K562 (cell line): ENCODE measurements around the gene ZNF891. TPM values are rescaled to one million over a fixed set of nuclear protein-coding genes. Genes with fewer than 3 reads are reported as not detected.

Source experiments
- ETV6 ChIP-seq, 3 experiments: fragments of 150-350 bp in 1 of 3; sonication (generic) in 1 of 3; formaldehyde crosslinking in 1 of 3; IDR thresholded peaks; 2 replicates each; pipeline versions ENCODE4 v1.6.1 to v1.8.0; 2014 to 2022; ENCODE audit warnings: borderline replicate concordance in 2 of 3, low read depth in 2 of 3, antibody characterized with exemption in 1 of 3, low read length in 1 of 3, mild to moderate bottlenecking in 1 of 3, missing genetic modification reagents in 1 of 3
- KLF16 ChIP-seq: IDR thresholded peaks from 2 replicates; pipeline ENCODE4 v1.6.1; 2016; ENCODE audit warnings: antibody characterized with exemption
- NR4A1 ChIP-seq, 2 experiments: fragments of 250-450 bp in 1 of 2; fragments of 450-650 bp in 1 of 2; sonication (Bioruptor Pico) in 1 of 2; IDR thresholded peaks; 2 replicates each; pipeline versions ENCODE4 v1.4.0 to v1.6.1; 2016 to 2020; ENCODE audit warnings: mild to moderate bottlenecking in 2 of 2, missing compliant biosample characterization in 1 of 2, missing genetic modification characterization in 1 of 2, moderate library complexity in 1 of 2
- SUPT5H ChIP-seq: fragments of 450-650 bp; IDR thresholded peaks from 2 replicates; pipeline ENCODE4 v1.6.1; 2016
- polyA plus RNA-seq, 8 experiments: library from polyadenylated mRNA; depleted of rRNA in 4 of 8; stranded (reverse) in 5 of 8; unstranded in 3 of 8; fragments of >200 nt; fragmentation: Nextera tagmentation in 2 of 8; fragmentation: Illumina TruSeq in 1 of 8; extraction: Ambion mirVana in 2 of 8; extraction: Trizol in 1 of 8; gene quantifications; 2 replicates each; pipeline versions ENCODE4 v1.2.1 to v1.2.3, GENCODE V29; 2011 to 2014; ENCODE audit warnings: inconsistent platforms in 1 of 8, missing spikeins in 1 of 8
- total RNA-seq, 7 experiments: library from RNA; depleted of rRNA in 6 of 7; stranded (reverse); fragments of >200 nt in 6 of 7; fragmentation: Illumina TruSeq in 2 of 7; extraction: Trizol in 2 of 7; gene quantifications; 2 replicates each; pipeline versions ENCODE4 v1.2.1 to v1.2.3, GENCODE V29; 2011 to 2021; ENCODE audit warnings: low replicate concordance in 1 of 7
- TF ChIP-seq, protein P1 (sequence below), 2 experiments: fragments of 450-650 bp; IDR thresholded peaks; 2 replicates each; pipeline ENCODE4 v1.6.1; 2018; ENCODE audit warnings: mild to moderate bottlenecking in 2 of 2, low read depth in 1 of 2; ENCODE audit not compliant: partially characterized antibody in 2 of 2
- TF ChIP-seq, protein P2 (sequence below): fragments of 450-650 bp; IDR thresholded peaks from 2 replicates; pipeline ENCODE4 v1.6.1; 2014; ENCODE audit warnings: low read depth, mild to moderate bottlenecking, moderate library complexity, borderline replicate concordance
- TF ChIP-seq, protein P3 (sequence below), 2 experiments: fragments of 450-650 bp; formaldehyde crosslinking in 1 of 2; IDR thresholded peaks; 2 replicates each; pipeline versions ENCODE4 v1.4.0 to v1.6.1; 2014 to 2020; ENCODE audit warnings: mild to moderate bottlenecking in 2 of 2, borderline replicate concordance in 1 of 2, low read depth in 1 of 2
- TF ChIP-seq, protein P4 (sequence below), 2 experiments: IDR thresholded peaks; 2 replicates each; pipeline ENCODE4 v1.6.1; 2011; ENCODE audit warnings: borderline replicate concordance in 1 of 2, control low read depth in 1 of 2, low read depth in 1 of 2, low read length in 1 of 2, mild to moderate bottlenecking in 1 of 2, mixed read lengths in 1 of 2, moderate library complexity in 1 of 2; ENCODE audit not compliant: insufficient read depth in 1 of 2, insufficient read length in 1 of 2, poor library complexity in 1 of 2, severe bottlenecking in 1 of 2; ENCODE audit errors: extremely low read depth in 1 of 2

Gene ZNF891
- total and polyA plus RNA-seq, 9 of the 15 experiments (the other 6 are each of a cell fraction or from before 2014, with no cell fraction given) = 0.41 to 2.0 (median 1.3) TPM

DNA sequence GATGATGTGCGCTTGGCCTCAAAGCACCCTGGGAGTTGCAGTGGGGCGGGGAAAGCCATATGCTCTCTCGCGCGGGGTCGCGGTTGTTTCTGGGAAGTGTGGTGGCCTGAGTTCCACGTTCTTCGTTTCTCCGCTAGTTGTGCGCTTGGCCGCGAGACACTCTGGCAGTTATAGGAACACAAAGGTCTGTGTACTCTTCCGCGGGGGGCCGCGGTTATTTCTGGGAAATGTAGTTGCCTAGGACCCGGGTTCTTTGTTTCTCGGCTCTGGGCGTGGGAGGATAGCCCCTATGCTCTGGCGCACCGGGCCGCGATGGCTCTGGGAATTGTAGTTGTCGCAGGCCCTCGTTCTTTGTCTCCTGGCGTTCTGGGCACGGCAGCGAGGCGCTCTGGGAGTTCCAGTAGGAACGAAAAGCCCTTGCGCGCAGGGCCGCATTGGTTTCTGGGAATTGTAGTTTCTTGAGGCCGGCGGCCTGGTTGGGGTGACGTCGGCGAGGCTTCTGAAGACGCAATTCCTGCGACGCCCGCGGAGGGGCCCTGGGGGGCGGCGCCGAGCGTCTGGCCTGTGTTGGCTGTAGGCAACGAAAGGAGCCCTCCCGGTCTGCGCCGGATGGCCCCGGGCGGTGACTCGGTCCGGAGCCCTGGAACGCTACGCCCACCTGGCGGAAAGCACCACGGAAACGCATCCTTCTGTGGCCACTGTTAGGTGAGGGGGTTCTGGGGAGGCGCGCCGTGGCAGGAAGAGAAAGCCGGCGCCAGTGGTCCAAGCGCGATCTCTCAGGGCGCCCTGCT lies 49.5 kb downstream of the ZNF891 start, which contains the start of gene ZNF140 (continued):
- TF ChIP-seq, protein P1, sequence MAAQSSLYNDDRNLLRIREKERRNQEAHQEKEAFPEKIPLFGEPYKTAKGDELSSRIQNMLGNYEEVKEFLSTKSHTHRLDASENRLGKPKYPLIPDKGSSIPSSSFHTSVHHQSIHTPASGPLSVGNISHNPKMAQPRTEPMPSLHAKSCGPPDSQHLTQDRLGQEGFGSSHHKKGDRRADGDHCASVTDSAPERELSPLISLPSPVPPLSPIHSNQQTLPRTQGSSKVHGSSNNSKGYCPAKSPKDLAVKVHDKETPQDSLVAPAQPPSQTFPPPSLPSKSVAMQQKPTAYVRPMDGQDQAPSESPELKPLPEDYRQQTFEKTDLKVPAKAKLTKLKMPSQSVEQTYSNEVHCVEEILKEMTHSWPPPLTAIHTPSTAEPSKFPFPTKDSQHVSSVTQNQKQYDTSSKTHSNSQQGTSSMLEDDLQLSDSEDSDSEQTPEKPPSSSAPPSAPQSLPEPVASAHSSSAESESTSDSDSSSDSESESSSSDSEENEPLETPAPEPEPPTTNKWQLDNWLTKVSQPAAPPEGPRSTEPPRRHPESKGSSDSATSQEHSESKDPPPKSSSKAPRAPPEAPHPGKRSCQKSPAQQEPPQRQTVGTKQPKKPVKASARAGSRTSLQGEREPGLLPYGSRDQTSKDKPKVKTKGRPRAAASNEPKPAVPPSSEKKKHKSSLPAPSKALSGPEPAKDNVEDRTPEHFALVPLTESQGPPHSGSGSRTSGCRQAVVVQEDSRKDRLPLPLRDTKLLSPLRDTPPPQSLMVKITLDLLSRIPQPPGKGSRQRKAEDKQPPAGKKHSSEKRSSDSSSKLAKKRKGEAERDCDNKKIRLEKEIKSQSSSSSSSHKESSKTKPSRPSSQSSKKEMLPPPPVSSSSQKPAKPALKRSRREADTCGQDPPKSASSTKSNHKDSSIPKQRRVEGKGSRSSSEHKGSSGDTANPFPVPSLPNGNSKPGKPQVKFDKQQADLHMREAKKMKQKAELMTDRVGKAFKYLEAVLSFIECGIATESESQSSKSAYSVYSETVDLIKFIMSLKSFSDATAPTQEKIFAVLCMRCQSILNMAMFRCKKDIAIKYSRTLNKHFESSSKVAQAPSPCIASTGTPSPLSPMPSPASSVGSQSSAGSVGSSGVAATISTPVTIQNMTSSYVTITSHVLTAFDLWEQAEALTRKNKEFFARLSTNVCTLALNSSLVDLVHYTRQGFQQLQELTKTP (IDR thresholded peaks at IDR 0.05; ENCODE audit: low read depth in 1 of 2, partially characterized antibody in 2 of 2) = peak; percentile 49 to 97
- TF ChIP-seq NR4A1 (CRISPR knock-in tag; IDR thresholded peaks at IDR 0.05) (0 out of 2 replicates have a peak, but pooled peaks have one; percentile 4), NR4A1 (tag; IDR thresholded peaks at IDR 0.05) (peak; percentile 42; the same call in 1 of the 2 replicates), KLF16 (peak; percentile 22; the same call in 1 of the 2 replicates), ETV6 (IDR thresholded peaks at IDR 0.05; ENCODE audit: borderline replicate concordance in 1 of 2, low read depth in 2 of 2, low read length in 1 of 2) (no peak), ETV6 (CRISPR knock-in tag; IDR thresholded peaks at IDR 0.05; ENCODE audit: borderline replicate concordance) (no peak), SUPT5H (peak; percentile 71)
- TF ChIP-seq, protein P2, sequence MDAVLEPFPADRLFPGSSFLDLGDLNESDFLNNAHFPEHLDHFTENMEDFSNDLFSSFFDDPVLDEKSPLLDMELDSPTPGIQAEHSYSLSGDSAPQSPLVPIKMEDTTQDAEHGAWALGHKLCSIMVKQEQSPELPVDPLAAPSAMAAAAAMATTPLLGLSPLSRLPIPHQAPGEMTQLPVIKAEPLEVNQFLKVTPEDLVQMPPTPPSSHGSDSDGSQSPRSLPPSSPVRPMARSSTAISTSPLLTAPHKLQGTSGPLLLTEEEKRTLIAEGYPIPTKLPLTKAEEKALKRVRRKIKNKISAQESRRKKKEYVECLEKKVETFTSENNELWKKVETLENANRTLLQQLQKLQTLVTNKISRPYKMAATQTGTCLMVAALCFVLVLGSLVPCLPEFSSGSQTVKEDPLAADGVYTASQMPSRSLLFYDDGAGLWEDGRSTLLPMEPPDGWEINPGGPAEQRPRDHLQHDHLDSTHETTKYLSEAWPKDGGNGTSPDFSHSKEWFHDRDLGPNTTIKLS = peak; percentile 94
- TF ChIP-seq, protein P3, sequence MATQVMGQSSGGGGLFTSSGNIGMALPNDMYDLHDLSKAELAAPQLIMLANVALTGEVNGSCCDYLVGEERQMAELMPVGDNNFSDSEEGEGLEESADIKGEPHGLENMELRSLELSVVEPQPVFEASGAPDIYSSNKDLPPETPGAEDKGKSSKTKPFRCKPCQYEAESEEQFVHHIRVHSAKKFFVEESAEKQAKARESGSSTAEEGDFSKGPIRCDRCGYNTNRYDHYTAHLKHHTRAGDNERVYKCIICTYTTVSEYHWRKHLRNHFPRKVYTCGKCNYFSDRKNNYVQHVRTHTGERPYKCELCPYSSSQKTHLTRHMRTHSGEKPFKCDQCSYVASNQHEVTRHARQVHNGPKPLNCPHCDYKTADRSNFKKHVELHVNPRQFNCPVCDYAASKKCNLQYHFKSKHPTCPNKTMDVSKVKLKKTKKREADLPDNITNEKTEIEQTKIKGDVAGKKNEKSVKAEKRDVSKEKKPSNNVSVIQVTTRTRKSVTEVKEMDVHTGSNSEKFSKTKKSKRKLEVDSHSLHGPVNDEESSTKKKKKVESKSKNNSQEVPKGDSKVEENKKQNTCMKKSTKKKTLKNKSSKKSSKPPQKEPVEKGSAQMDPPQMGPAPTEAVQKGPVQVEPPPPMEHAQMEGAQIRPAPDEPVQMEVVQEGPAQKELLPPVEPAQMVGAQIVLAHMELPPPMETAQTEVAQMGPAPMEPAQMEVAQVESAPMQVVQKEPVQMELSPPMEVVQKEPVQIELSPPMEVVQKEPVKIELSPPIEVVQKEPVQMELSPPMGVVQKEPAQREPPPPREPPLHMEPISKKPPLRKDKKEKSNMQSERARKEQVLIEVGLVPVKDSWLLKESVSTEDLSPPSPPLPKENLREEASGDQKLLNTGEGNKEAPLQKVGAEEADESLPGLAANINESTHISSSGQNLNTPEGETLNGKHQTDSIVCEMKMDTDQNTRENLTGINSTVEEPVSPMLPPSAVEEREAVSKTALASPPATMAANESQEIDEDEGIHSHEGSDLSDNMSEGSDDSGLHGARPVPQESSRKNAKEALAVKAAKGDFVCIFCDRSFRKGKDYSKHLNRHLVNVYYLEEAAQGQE (IDR thresholded peaks at IDR 0.05; ENCODE audit: borderline replicate concordance) = peak; percentile 91
- TF ChIP-seq, protein P3 (CRISPR knock-in tag; IDR thresholded peaks at IDR 0.05; ENCODE audit: low read depth) = no peak
- TF ChIP-seq, protein P4, sequence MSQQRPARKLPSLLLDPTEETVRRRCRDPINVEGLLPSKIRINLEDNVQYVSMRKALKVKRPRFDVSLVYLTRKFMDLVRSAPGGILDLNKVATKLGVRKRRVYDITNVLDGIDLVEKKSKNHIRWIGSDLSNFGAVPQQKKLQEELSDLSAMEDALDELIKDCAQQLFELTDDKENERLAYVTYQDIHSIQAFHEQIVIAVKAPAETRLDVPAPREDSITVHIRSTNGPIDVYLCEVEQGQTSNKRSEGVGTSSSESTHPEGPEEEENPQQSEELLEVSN (IDR thresholded peaks at IDR 0.05; ENCODE audit: borderline replicate concordance in 1 of 2, extremely low read depth in 1 of 2, insufficient read depth in 1 of 2, insufficient read length in 1 of 2, low read depth in 1 of 2, low read length in 1 of 2, poor library complexity in 1 of 2, severe bottlenecking in 1 of 2) = peak; percentile 72 to 86
